HG02884 (cell line): Measurements from ENCODE around the gene TCF4.
A peak's percentile ranks its signal among the peaks of the same experiment; 100 is the strongest.

Experiments
- ATAC-seq: cut with Tn5 transposase; IDR thresholded peaks from one replicate; pipeline ENCODE4 v1.9.1; 2021; ENCODE audit warnings: mild to moderate bottlenecking, moderate library complexity; ENCODE audit not compliant: unreplicated experiment

Gene TCF4

DNA sequence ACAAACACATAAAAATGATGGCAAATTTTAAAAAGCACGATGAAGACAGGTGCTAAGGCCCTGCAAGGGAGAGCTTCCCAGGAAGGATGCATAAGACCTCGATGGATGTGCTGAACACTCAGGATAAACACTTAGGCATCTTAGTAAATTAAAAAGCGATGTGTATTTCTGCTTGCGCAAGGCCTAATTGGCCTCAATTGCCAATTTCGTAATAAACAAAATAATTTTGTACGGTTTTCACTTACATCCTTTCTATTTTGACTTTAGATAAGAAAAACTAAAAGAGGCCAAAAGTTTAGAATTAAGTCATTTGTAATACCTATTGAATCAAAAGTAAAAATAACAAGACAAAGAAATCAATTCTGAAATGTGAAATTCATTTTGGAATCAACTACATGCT, 189.1 kb downstream of the TCF4 start:
- no peak for ATAC-seq

DNA sequence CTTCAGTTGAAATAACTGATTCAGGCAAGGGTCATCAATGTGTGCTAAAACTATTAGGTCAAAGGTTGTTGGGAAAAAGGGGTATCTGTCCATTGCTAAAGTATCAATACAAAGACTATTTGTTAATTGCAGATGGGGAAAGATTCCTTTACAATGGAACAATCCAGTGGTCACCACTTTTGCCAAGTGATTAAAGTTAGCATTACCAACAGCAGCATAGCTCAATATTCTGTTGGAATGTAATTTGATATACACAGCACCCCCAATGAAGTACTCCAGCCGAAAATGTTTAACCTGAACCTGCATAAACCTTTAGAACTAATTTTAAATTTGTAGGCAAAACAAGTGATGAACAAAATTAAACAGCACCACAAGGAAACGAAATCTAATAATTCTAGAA, 191.0 kb downstream of the TCF4 start:
- ATAC-seq: no peak

DNA sequence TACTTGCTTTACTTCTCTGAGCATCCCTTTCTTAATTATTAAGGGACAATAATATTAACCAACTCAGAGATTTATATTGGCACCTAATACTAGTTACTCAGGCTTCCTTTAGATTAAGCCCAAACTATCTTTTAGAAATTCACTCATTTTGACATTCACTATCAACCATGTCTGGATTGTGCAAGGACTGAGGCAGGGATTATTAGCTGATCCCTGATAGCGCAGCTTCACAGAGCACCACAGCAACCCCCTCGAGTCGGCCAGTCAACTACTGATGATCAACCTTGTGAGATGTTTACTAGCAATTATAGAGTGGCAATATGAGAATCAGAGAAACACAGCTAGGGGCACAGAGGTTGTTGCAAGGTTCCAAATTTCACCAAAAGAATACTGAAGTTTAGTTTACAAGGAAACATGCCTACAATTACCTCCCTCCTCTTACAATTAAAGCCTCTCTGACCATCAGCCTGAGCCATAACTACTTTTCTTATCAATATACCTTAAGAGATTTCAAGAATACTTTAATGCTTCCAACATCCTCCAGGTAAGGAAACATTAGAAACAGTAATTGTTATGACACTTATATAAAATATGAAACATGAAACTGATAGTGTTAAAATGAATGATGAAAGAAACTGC, 191.6 kb downstream of the TCF4 start:
- ATAC-seq: no peak

DNA sequence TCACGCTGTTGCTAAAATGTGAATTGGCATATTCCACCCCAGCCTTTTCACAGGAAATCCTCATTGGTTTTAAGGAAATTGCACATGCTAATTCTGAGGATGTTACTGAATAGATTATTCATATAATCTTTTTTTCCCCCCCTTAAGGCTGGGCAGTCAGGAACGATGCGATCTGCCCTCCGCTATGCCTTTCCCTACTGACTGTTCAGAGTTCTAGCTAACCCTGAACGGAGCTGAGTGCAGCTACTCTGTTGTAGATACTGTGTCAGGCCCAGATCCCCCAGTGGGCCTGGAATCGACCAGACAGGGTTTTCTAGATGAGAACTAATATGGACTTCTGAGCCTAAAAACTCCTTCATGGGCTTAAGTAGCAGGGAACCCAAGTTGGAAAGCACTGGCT, 192.2 kb downstream of the TCF4 start:
- ATAC-seq: no peak

DNA sequence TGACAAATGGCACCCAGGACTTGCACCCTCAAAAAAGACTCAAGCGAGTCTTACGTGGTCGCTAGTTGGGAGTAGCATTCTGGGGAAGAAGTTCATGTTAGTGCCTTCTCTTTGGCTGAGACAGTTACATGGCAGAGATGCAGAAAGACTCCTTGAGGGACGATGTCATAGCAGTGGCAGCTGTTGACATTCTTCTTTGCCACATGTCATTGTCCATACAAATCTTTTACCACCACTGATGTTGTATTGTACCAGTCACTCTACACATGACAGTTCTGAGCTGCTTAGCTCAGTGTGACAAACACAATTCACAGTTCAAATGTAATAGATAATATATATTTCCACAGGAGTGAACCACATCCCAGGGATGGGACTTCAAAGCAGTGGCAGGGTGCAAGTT, 197.1 kb downstream of the TCF4 start:
- ATAC-seq: no peak

DNA sequence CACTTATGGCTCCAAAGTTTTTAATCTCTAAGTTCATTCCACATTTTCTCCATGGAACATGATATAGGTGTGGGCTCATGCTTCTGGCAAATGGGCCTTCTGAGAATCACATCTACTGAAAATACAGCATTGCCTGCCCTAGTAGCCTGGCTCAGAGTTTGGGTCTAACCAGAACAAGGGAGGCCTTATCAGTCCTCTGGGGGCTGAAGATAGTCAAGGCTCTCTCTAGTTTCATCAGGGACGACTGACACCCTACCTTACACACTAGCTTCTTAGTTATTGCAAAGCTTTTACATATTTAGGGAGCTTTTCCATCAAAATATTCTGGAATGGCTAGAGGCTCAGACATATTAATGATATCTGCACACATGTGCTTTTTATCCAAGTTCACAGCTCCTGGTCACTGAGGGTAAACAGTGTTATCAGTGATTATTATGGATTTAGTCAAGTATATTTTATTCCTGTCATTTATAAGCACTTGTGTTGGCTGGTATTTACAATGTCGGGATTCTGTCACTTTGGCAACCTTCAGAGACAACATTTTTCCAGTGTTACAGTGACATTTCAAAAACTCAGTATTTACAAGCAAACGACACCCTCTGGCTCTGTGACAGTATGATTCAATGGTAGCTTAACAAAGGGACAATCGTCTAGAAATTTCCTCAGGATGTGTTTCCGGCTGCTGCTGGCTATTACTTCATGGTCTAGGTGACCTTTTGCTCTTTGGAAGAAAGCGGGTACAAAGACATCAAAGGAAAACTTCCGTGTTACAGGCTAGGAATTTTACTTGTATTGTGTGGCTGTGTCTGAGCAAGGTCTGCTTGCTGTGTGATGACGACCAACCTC, 200.6 kb downstream of the TCF4 start:
- ATAC-seq: no peak

DNA sequence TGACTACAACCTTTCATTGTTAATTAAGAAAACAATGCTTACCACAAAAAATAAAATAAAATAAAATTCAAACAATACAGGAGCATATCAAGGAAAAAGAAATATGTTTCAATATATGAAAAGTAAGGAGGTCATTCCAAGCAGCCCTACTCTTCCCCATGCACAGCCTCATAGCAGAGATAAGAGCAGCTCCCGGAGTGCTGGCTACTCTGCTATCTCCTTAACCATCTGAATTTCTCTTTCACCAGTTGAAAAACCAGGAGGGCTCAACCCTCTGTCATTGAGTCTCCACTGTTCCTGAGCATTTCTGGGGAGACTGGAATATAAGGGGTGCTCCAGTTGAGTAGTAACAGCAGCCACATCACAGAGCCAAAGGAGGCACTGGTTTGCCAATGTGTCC, 201.4 kb downstream of the TCF4 start:
- no peak for ATAC-seq

DNA sequence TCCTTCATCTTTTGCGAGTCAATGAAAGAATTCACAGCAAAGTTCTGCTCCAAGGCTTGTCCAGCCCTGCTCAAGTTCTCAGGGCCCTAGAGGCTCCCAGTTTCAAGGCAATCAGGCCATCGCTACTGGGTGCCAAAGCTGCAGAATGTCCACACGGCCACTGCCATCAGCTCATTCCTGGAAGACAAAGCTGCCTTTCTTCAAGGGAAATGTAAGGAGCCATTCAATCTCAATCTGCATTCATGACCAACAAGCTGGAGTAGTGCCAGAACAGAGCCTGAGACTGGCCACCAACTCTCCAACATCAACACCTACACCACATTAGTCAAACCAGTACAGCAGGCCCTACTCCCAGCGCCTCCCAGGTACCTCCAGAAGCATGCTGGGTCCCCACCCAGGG, 202.2 kb downstream of the TCF4 start:
- no peak for ATAC-seq

DNA sequence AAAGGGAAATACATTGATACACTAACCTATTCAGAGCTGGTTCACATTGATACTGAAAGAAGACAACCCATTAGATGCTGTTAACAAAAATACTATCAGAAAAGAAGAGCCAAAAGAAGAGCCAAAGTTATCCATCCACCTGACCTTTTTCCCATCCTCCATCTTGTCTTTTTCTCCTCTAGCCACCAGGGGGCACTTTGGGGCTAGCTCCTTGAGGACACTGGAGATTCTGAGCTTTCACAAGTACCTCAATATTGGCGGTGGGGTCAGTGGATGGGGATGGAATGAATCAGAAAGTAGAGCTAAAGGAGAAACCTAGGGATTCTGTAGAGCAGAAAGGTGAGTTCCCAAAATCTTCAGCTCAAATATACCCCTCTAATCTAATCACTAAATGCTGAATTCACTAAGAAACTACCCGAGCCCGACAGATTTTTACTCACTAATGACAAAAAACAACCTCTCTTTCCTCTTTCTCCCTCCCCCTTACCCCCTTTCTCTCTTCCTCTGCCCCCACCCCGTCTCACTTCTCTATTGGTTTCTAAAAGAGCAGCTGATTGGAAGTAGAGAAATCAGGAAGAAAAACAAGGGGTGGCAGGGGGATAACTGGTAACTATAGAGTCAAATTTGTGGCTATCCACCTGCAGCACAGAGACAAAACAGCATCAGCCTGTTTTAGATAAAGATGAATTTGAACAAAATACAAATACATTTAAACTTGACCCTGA, 203.3 kb downstream of the TCF4 start:
- ATAC-seq: no peak

DNA sequence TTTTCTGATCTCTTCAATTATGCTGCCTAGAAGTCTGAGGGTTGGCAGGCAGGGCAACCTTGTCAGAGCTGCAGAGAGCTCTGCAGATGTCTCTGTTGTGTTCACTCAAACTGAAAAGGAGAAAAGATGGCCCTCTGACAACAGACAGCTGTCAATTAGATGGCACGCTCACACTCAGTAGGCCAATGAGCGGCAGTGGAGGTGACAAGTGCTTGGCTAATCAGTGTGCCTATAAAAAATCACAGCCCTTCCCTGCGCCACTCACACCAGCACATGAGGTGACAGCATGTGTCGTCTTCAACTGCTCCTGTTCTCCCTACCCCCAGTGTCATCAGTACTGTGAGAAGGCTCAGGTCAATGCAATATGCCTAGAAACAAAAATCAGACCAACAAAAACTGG, 203.9 kb downstream of the TCF4 start:
- ATAC-seq: no peak

DNA sequence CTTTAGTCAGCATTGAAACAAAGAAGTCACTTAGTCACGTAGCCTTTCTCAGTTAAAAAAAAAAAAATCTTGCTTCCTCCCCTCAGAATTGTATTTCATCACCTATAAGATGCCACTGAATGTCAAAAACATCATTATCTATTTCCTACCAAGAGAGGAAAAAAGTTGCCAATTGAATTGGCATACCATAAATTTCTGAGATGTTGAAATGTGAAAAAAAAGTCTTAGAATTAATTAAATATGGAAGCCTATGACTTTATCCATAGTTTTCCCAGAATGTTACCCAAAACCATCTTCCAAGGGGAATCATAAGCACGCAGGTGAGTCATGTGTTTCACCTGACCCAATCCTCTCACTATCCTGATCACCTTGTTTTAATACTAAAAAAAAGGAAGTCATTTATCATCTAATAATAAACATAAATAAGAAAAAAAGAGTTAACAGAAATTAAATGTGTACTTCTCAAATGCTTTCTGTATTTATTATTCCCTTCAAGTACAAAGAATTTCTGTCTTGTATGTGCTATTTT, 205.7 kb downstream of the TCF4 start:
- no peak for ATAC-seq

DNA sequence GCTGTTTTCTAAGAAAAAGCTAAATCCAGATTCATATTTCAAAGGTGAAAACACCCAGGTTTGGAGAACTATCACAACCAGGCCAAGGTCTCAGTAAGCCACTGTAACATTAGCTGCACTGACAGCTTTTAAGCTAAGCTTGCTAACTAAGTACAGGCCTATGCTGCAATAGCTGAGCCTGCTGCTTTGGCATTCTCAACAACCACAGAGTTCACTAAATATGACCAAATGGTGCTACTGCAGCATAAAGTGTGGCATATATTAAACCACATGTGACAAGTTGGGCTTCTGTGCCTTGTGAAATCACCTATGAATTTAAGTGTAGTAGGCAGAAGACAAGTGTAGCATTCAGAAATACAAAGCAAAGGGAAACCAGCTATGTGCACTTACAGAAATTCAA, 206.7 kb downstream of the TCF4 start:
- no peak for ATAC-seq

DNA sequence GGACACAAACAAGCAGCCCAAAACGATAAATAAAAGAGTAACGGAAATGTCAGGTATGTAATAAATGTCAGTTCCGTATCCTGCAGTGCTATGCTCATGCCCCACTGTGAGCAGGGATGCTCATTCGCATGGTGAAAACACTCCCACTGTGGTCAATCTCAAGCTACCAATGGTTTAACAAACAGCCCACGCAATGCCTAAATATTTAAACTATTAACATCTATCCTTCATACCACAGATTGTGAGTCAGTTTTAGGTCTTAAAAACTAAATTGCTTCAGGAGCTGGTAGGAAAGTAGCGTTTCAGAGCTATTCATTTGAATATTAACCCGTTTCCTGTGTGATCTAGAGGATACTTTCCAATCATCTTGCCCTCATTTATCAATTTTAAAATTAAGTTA, 207.4 kb downstream of the TCF4 start:
- no peak for ATAC-seq

DNA sequence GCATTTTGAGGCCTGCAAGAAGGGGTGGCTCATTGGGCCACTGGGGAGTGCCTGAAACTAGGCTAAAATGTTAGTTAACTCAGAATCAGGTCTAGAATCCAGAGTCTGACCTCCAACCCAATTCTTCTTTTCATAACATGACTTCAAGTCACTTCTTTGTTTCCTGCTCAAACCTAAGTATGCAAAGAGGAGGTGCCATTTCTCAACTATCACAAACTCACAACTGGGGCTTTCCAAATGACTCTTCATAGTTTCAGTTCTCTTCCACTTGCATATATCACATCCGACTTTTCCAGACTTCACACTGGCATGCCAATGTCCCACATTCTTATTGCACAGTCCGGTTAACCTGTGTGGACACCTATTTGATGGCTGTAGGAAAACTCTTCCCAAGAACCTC, 211.6 kb downstream of the TCF4 start:
- ATAC-seq: peak; percentile 96

DNA sequence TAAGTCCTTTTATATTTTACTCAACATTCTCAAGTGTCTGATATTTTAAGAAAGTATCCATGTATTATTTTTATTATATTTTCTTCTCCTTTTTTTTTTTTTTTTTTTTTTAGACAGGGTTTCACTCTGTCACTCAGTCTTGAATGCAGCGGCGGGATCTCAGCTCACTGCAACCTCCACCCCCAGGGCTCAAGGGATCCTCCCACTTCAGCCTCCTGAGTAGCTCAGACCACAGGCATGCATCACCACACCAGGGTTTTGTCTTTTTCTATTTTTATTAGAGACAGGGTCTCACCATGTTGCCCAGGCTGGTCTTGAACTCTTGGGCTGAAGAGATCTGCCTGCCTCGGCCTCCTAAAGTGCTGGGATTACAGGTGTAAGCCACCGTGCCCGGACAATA, 212.1 kb downstream of the TCF4 start:
- peak; percentile 22 for ATAC-seq

DNA sequence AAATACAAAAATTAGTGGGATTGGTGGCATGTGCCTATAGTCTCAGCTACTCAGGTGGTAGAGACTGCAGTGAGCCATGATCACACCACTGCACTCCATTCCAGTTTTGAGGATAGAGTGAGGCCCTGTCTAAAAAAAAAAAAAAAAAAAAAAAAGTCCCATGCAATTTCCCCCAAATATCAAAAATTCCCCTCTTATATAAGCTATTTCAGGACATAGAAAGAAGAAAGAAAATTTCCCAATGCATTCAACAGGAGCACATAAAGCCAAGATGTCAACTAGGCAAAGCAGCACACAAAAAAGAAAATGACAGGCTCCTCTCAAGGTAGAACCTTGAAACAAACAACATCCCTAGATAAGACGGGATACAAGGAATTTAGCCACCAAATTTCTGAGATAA, 213.3 kb downstream of the TCF4 start:
- ATAC-seq: no peak

DNA sequence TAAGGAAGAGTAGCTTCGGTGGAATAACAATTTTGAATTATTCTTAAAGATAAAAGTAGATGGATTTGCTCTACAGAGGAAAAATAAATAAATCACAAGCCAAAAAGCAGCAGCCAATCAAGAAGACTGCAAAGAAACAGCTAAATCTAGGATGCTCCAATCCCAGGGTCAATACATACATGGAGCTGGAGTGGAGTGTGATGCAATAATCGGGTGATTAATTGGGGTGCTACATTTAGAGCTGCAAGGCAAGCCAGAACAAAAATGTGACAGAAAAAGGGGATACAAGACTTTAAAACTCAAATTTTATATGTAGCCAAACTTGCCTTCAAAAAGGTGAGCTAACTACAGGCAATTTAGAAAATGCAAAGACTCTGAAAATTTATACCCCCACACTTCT, 215.8 kb downstream of the TCF4 start:
- no peak for ATAC-seq

DNA sequence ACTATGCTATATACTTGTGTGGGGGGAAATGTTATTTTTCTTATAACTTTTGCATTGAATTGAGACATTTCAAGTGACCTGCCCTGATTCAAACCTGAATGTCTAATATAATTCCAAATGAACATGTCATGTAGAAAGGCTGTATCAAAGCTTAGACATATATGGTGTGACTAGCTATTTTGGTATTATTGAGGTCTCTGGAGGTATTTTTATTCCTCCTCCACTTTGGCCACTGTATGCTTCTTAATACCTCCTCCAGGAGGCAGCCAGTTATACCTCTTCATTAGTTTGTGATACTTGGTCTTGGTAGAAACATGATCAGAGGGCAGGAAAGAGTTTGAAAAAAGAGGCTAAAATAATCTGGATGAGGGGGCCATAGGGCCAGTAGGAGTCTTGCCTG, 217.1 kb downstream of the TCF4 start:
- no peak for ATAC-seq

DNA sequence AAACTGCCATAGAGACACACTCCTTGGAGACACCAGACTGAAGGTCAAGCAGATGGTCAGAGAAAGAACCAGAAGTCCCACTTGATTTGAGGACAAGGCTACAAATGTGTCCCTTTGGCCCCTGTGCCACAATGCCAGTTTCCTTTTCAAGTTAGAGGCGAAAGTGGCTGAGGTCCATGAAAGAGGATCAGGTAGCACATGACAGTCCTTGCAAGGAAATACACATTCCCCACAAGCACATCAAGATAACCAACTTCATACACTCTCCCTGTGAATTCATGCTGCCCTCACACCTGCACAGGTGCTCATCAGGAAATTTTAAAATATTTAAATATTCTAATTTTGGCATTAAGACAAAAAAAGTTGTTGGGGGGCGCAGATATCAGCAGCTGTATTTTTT, 218.6 kb downstream of the TCF4 start:
- ATAC-seq: no peak

DNA sequence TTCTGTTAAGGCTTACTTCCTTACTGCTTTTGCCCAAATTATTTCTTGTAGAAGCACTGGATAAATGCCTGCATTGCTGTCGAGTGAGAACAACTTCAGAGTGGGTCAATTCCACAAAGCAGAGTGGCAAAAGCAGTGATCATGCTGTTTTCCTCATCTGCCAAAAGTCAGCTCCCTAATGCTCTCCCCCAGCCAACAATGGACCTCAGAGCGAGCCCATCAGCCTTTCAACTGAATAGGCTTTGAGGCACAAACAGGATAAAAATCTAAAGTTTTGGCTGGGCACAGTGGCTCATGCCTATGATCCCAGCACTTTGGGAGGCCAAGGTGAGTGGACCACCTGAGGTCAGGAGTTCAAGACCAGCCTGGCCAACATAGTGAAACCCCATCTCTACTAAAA, 222.7 kb downstream of the TCF4 start:
- no peak for ATAC-seq

DNA sequence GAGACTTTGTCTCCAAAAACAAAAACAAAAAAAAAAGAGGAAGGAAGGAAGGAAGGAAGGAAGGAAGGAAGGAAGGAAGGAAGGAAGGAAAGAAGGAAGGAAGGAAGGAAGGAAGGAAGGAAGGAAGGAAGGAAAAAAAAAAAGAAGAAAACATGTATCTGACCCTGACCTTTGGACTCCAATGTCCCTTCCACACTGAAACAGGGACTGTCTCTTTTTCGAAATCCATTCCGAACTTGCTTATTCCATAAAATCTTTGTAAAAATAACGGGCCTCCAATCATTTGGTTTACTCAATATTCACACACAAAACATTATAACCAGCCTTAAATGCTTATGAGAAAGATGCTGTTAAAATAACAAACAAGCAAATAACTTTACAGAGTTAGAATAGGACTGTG, 225.7 kb downstream of the TCF4 start:
- ATAC-seq: no peak
